GM19452 (cell line): ENCODE measurements around the gene SERPINA9.
"Not testable (repeated sequence)": the region's sequence is repeated elsewhere in the genome, so short reads cannot be mapped to it uniquely, and the experiment has no call there.

Experiments used
- ATAC-seq: cut with Tn5 transposase; IDR thresholded peaks from one replicate; pipeline ENCODE4 v1.9.1; 2021; ENCODE audit not compliant: unreplicated experiment

The SERPINA9 gene

GRCh38 chr14:94428610-94429009 is 47.4 kb downstream of the SERPINA9 start:
- no peak for ATAC-seq

GRCh38 chr14:94427016-94427613 is 48.9 kb downstream of the SERPINA9 start:
- no peak for ATAC-seq

- ATAC-seq = no peak
Measured at GRCh38 chr14:94426526-94426925, 49.5 kb downstream of the SERPINA9 start.

- no peak for ATAC-seq
Measured at GRCh38 chr14:94424371-94424770, 51.6 kb downstream of the SERPINA9 start.

- no peak for ATAC-seq
Measured at GRCh38 chr14:94423453-94424056, 52.4 kb downstream of the SERPINA9 start.

GRCh38 chr14:94421316-94421715 is 54.7 kb downstream of the SERPINA9 start:
- no peak for ATAC-seq

- not testable (repeated sequence) for ATAC-seq
Measured at GRCh38 chr14:94417497-94418205, 58.3 kb downstream of the SERPINA9 start.
